WTC11 (cell line): ENCODE data around the gene ECHS1. TPM values are rescaled to one million over a fixed set of nuclear protein-coding genes. Genes with fewer than 3 reads are reported as not detected.

Source experiments
- ATAC-seq: fragments of 200-7000 bp; cut with Tn5 transposase; 2 replicates; pipeline ENCODE4 v1.10.0; 2021; ENCODE audit warnings: mild to moderate bottlenecking, moderate library complexity
- Bru-seq: library from RNA; stranded (reverse); fragments of 400-500 nt; gene quantifications from one replicate; lab custom pipeline; 2021; lab: Mats Ljungman, UMichigan
- CTCF ChIA-PET: fragments of 300-600 bp; sonication (Branson Sonifier 250); formaldehyde crosslinking; loops from one replicate; lab custom pipeline; 2021; ENCODE audit warnings: antibody characterized with exemption; lab: Charles Lee
- POLR2A ChIA-PET: fragments of 350-600 bp; sonication (Branson Sonifier 250); formaldehyde crosslinking; loops from one replicate; lab custom pipeline; 2021; ENCODE audit warnings: antibody characterized with exemption; lab: Charles Lee
- DNase-seq: peaks from one replicate; pipeline ENCODE4 v3.0.0; 2021; ENCODE audit warnings: low spot score
- H3K27ac Mint-ChIP-seq: 2 replicates; pipeline ENCODE4 v1.8.0; 2021; ENCODE audit warnings: mixed read lengths
- H3K27me3 Mint-ChIP-seq: 2 replicates; pipeline ENCODE4 v1.8.0; 2021; ENCODE audit warnings: low read depth, mild to moderate bottlenecking, moderate library complexity, mixed read lengths
- H3K36me3 Mint-ChIP-seq: 2 replicates; pipeline ENCODE4 v1.8.0; 2021; ENCODE audit warnings: mixed read lengths
- H3K4me1 Mint-ChIP-seq: 2 replicates; pipeline ENCODE4 v1.8.0; 2022; ENCODE audit warnings: mixed read lengths
- H3K4me3 Mint-ChIP-seq: 2 replicates; pipeline ENCODE4 v1.8.0; 2021; ENCODE audit warnings: mild to moderate bottlenecking, moderate library complexity, mixed read lengths
- H3K9me3 Mint-ChIP-seq: 2 replicates; pipeline ENCODE4 v1.8.0; 2021; ENCODE audit warnings: mixed read lengths
- CBFB ChIP-seq: sonication (generic); formaldehyde crosslinking; IDR thresholded peaks from 2 replicates; pipeline ENCODE4 v1.8.1; 2022; ENCODE audit warnings: mild to moderate bottlenecking, low read depth, missing genetic modification reagents
- CREM ChIP-seq: sonication (generic); formaldehyde crosslinking; IDR thresholded peaks from 2 replicates; pipeline ENCODE4 v1.8.1; 2022; ENCODE audit warnings: mild to moderate bottlenecking, missing genetic modification reagents, moderate library complexity
- E2F1 ChIP-seq: sonication (generic); formaldehyde crosslinking; IDR thresholded peaks from 2 replicates; pipeline ENCODE4 v1.8.0; 2022; ENCODE audit warnings: mild to moderate bottlenecking, missing genetic modification reagents
- ELF4 ChIP-seq: sonication (generic); formaldehyde crosslinking; IDR thresholded peaks from 2 replicates; pipeline ENCODE4 v1.8.1; 2022; ENCODE audit warnings: low read depth, mild to moderate bottlenecking, moderate library complexity, missing genetic modification reagents
- FOXK1 ChIP-seq: sonication (generic); formaldehyde crosslinking; IDR thresholded peaks from 2 replicates; pipeline ENCODE4 v1.8.0; 2022; ENCODE audit warnings: mild to moderate bottlenecking, moderate library complexity, missing genetic modification reagents
- FOXP1 ChIP-seq: sonication (generic); formaldehyde crosslinking; IDR thresholded peaks from 2 replicates; pipeline ENCODE4 v1.8.0; 2022; ENCODE audit warnings: missing genetic modification reagents, mild to moderate bottlenecking, moderate library complexity, borderline replicate concordance
- FOXP4 ChIP-seq: sonication (generic); formaldehyde crosslinking; IDR thresholded peaks from 2 replicates; pipeline ENCODE4 v1.8.0; 2022; ENCODE audit warnings: mild to moderate bottlenecking, missing genetic modification reagents
- GTF2I ChIP-seq: fragments of 250-450 bp; sonication (Bioruptor Pico); conservative IDR thresholded peaks from 2 replicates; pipeline ENCODE4 v1.4.0; 2021; ENCODE audit warnings: mild to moderate bottlenecking
- JAZF1 ChIP-seq: fragments of 250-450 bp; sonication (Bioruptor Pico); IDR thresholded peaks from 2 replicates; pipeline ENCODE4 v1.9.0; 2021; ENCODE audit warnings: moderate library complexity, mild to moderate bottlenecking, inconsistent platforms
- MAX ChIP-seq: sonication (generic); formaldehyde crosslinking; IDR thresholded peaks from 2 replicates; pipeline ENCODE4 v1.8.0; 2022; ENCODE audit warnings: mild to moderate bottlenecking, missing genetic modification reagents
- NFE2L1 ChIP-seq: sonication (generic); formaldehyde crosslinking; IDR thresholded peaks from 2 replicates; pipeline ENCODE4 v1.8.1; 2023; ENCODE audit warnings: missing genetic modification reagents
- NR2C2 ChIP-seq: sonication (generic); formaldehyde crosslinking; IDR thresholded peaks from 2 replicates; pipeline ENCODE4 v1.8.0; 2022; ENCODE audit warnings: mild to moderate bottlenecking, missing genetic modification reagents
- NR3C1 ChIP-seq: sonication (generic); formaldehyde crosslinking; conservative IDR thresholded peaks from 2 replicates; pipeline ENCODE4 v1.8.1; 2023; ENCODE audit warnings: low read depth, mild to moderate bottlenecking, missing genetic modification reagents
- PRDM15 ChIP-seq: sonication (generic); formaldehyde crosslinking; IDR thresholded peaks from 2 replicates; pipeline ENCODE4 v1.8.0; 2022; ENCODE audit warnings: missing genetic modification reagents
- RORB ChIP-seq: fragments of 250-450 bp; sonication (Bioruptor Pico); IDR thresholded peaks from 2 replicates; pipeline ENCODE4 v1.9.0; 2021; ENCODE audit warnings: mild to moderate bottlenecking
- SP1 ChIP-seq: sonication (generic); formaldehyde crosslinking; conservative IDR thresholded peaks from 2 replicates; pipeline ENCODE4 v1.8.1; 2022; ENCODE audit warnings: missing genetic modification reagents
- USF2 ChIP-seq: sonication (generic); formaldehyde crosslinking; IDR thresholded peaks from 2 replicates; pipeline ENCODE4 v1.8.1; 2023; ENCODE audit warnings: mild to moderate bottlenecking, missing genetic modification reagents, moderate library complexity
- ZNF263 ChIP-seq: sonication (generic); formaldehyde crosslinking; IDR thresholded peaks from 2 replicates; pipeline ENCODE4 v1.8.1; 2022; ENCODE audit warnings: low read depth, mild to moderate bottlenecking, moderate library complexity, missing genetic modification reagents
- long read RNA-seq, 3 experiments: library from RNA in 1 of 3; library from capped mRNA in 1 of 3; library from polyadenylated mRNA in 1 of 3; unstranded in 2 of 3; stranded (forward) in 1 of 3; transcript quantifications; one replicate each; pipeline ENCODE4 v2.0.0, GENCODE V29; 2021
- total RNA-seq: library from RNA; stranded (reverse); gene quantifications from 3 replicates; pipeline ENCODE4 v1.2.3, GENCODE V29; 2021
- TF ChIP-seq, protein P1 (sequence below): sonication (generic); formaldehyde crosslinking; IDR thresholded peaks from 2 replicates; pipeline ENCODE4 v1.8.0; 2023; ENCODE audit warnings: missing genetic modification reagents, mild to moderate bottlenecking, borderline replicate concordance

ECHS1 gene
- total RNA-seq (84.1 to 91.8 TPM (median 88.8 TPM) in 3 replicates), Bru-seq, nascent RNA (percentile 73 among the genes with signal in this experiment)
- long read RNA-seq, experiment 1, transcript ECHS1-201 (8 exons, 1,617 nt), result major isoform, 554 of 586 reads
- long read RNA-seq, experiment 1, partial matches to known transcripts, result 15 of 586 reads
- long read RNA-seq, experiment 1, other reads (novel, unspliced or antisense), result 17 of 586 reads
- long read RNA-seq, experiment 2, transcript ECHS1-201 (8 exons, 1,617 nt), result major isoform, 134 of 185 reads
- long read RNA-seq, experiment 2, partial matches to known transcripts, result 29 of 185 reads
- long read RNA-seq, experiment 2, other reads (novel, unspliced or antisense), result 22 of 185 reads
- long read RNA-seq, experiment 3, transcript ECHS1-201 (8 exons, 1,617 nt), result major isoform, 711 of 760 reads
- long read RNA-seq, experiment 3, partial matches to known transcripts, result 34 of 760 reads
- long read RNA-seq, experiment 3, other reads (novel, unspliced or antisense), result 15 of 760 reads

- ATAC-seq (peak; percentile 98), DNase-seq (peak; percentile 97)
- Mint-ChIP-seq H3K27me3 (peaks cover 47% of the 10 kb centered on the region), H3K27ac (0 out of 2 replicates have a peak within 1 kb of the TSS, but pooled peaks have one; percentile 49), H3K4me3 (peak within 1 kb of the TSS; percentile 85), H3K36me3 (peaks cover 18% of the 10 kb centered on the region; the same call in 1 of the 2 replicates), H3K9me3 (no peaks in the 10 kb centered on the region), H3K4me1 (peaks cover 2% of the 10 kb centered on the region; the same call in 1 of the 2 replicates)
- no peak for TF ChIP-seq JAZF1
- TF ChIP-seq, protein P1, sequence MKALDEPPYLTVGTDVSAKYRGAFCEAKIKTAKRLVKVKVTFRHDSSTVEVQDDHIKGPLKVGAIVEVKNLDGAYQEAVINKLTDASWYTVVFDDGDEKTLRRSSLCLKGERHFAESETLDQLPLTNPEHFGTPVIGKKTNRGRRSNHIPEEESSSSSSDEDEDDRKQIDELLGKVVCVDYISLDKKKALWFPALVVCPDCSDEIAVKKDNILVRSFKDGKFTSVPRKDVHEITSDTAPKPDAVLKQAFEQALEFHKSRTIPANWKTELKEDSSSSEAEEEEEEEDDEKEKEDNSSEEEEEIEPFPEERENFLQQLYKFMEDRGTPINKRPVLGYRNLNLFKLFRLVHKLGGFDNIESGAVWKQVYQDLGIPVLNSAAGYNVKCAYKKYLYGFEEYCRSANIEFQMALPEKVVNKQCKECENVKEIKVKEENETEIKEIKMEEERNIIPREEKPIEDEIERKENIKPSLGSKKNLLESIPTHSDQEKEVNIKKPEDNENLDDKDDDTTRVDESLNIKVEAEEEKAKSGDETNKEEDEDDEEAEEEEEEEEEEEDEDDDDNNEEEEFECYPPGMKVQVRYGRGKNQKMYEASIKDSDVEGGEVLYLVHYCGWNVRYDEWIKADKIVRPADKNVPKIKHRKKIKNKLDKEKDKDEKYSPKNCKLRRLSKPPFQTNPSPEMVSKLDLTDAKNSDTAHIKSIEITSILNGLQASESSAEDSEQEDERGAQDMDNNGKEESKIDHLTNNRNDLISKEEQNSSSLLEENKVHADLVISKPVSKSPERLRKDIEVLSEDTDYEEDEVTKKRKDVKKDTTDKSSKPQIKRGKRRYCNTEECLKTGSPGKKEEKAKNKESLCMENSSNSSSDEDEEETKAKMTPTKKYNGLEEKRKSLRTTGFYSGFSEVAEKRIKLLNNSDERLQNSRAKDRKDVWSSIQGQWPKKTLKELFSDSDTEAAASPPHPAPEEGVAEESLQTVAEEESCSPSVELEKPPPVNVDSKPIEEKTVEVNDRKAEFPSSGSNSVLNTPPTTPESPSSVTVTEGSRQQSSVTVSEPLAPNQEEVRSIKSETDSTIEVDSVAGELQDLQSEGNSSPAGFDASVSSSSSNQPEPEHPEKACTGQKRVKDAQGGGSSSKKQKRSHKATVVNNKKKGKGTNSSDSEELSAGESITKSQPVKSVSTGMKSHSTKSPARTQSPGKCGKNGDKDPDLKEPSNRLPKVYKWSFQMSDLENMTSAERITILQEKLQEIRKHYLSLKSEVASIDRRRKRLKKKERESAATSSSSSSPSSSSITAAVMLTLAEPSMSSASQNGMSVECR, result peak; percentile 42; the same call in 1 of the 2 replicates
- TF ChIP-seq ELF4, result no peak
- 0 out of 2 replicates have a peak, but pooled peaks have one; percentile 11 for TF ChIP-seq FOXK1 (CRISPR knock-in tag)
- TF ChIP-seq MAX (CRISPR knock-in tag), result peak; percentile 49; the same call in 1 of the 2 replicates
- no peak for TF ChIP-seq ZNF263
- peak; percentile 20; the same call in 1 of the 2 replicates for TF ChIP-seq FOXP1 (CRISPR knock-in tag)
- TF ChIP-seq SP1 (CRISPR knock-in tag), result peak; percentile 90
- TF ChIP-seq E2F1 (CRISPR knock-in tag), result no peak
- TF ChIP-seq USF2 (CRISPR knock-in tag), result peak; percentile 6; the same call in 1 of the 2 replicates
- TF ChIP-seq NR2C2 (CRISPR knock-in tag), result no peak
- TF ChIP-seq FOXP4, result peak; percentile 59; the same call in 1 of the 2 replicates
- no peak for TF ChIP-seq NFE2L1 (CRISPR knock-in tag)
- no peak for TF ChIP-seq PRDM15 (CRISPR knock-in tag)
- TF ChIP-seq GTF2I (CRISPR knock-in tag), result no peak
- TF ChIP-seq RORB (CRISPR knock-in tag), result no peak
- TF ChIP-seq CBFB (CRISPR knock-in tag), result peak; percentile 60; the same call in 1 of the 2 replicates
- no peak for TF ChIP-seq NR3C1 (CRISPR knock-in tag)
- TF ChIP-seq CREM (CRISPR knock-in tag), result no peak
- ChIA-PET CTCF (interaction anchor here (1.6 kb wide), 1 partner anchor 44 kb away, joined by 7 read pairs; no protein-coding TSS in a partner anchor), POLR2A (interaction anchor here (0.7 to 1.0 kb wide), 3 partner anchors 12 to 20 kb away, joined by 3 read pairs; partner anchors contain the start of gene FUOM)
These were observed at the start of gene ECHS1 for GRCh38 chr10:133373174-133374090. ECHS1 (minus strand) TSS chr10:133373354; CDS start chr10:133373333, 21 bp downstream.
